Neural progenitor cell (in vitro differentiated cells): ENCODE measurements around the gene ATP10A.

Experiments
- EZH2 ChIP-seq: fragments of 200-600 bp; sonication (generic); IDR thresholded peaks from 2 replicates; pipeline ENCODE4 v1.6.1; 2017; ENCODE audit warnings: antibody characterized with exemption, mild to moderate bottlenecking, moderate library complexity
- TF ChIP-seq, protein P1 (sequence below): fragments of 200-600 bp; sonication (generic); IDR thresholded peaks from 2 replicates; pipeline ENCODE4 v1.5.1; 2017; ENCODE audit warnings: antibody characterized with exemption, mild to moderate bottlenecking

DNA sequence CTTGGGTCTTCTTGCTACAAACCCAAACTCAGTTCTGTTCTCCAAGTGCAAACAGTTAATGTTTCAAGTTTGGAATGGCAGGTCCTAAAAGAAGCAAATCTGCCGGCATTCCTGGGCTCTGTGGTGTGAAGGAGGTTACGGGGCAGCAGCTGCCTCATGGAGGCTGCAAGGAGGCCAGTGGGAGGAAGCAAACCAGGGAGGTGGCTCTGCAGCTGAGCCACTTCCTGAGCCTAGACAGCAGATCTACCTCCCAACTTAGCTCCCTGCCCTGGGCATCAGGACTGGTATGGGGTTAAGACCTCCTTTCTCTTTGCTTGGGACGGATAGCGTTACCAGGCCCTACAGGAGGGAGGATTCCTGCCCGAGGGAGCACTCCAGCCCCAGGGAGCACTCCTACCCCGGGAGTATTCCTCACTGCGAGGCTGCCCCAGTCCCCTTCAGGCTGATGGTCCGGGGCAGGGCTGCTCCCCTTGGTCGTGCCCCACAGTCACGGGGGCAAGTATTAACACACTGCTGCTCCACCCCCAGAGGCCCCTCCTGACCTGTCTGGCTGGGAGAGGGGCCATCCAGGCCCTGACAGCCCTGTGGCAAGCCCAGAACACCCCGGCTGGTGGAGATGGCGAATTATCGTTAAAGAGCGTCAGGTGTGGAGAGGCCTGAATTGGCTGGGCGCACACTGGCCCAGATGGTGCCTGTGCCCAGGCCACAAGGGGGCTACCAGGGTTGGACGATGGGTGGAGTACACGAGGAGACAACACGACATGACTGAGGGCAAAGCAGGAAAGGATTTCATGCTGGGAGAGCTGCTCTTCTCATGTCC, 129.9 kb downstream of the ATP10A start:
- TF ChIP-seq, protein P1, sequence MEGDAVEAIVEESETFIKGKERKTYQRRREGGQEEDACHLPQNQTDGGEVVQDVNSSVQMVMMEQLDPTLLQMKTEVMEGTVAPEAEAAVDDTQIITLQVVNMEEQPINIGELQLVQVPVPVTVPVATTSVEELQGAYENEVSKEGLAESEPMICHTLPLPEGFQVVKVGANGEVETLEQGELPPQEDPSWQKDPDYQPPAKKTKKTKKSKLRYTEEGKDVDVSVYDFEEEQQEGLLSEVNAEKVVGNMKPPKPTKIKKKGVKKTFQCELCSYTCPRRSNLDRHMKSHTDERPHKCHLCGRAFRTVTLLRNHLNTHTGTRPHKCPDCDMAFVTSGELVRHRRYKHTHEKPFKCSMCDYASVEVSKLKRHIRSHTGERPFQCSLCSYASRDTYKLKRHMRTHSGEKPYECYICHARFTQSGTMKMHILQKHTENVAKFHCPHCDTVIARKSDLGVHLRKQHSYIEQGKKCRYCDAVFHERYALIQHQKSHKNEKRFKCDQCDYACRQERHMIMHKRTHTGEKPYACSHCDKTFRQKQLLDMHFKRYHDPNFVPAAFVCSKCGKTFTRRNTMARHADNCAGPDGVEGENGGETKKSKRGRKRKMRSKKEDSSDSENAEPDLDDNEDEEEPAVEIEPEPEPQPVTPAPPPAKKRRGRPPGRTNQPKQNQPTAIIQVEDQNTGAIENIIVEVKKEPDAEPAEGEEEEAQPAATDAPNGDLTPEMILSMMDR = no peak
- no peak for TF ChIP-seq EZH2
